COLO668 (cell line): ENCODE data around the gene SYNJ2BP.
A peak's percentile ranks its signal among the peaks of the same experiment; 100 is the strongest.
"Not testable (repeated sequence)": the region's sequence is repeated elsewhere in the genome, so short reads cannot be mapped to it uniquely, and the experiment has no call there.

Experiments used
- DNase-seq: peaks from one replicate; lab custom pipeline; 2025; ENCODE audit not compliant: unreplicated experiment; lab: John Stamatoyannopoulos, UW

The SYNJ2BP gene, protein sequence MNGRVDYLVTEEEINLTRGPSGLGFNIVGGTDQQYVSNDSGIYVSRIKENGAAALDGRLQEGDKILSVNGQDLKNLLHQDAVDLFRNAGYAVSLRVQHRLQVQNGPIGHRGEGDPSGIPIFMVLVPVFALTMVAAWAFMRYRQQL

DNA sequence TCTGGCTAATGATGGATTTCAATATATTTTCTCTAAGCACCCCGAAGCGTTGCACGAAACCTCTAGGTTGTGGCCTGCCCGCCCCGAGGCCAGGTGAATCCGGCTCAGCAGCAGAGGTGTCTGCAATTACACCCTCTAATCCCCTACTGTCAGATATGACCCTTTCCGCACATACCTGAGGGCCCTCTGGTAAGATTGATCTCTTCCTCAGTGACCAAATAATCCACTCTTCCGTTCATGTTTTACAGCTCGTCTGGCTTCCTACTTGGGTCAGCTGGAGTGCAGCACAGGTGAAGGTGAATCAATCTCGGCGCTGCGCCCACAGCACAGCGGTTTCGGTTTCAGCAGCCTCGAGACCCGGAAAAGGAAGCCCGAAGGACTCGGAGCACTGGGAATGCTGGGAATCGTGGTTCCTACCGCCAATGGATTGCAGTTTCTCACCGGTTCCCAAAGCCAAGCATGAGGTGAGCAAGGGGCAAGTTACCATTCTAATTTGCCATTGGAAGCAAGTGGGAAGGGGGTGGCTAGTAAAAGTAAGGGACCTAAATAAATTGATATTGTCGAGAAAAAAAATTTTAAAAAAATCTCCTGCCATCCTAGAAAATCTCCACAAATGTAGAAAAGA lies at the start of gene SYNJ2BP:
SYNJ2BP (minus strand) TSS at position 366 of the 625 bp plus-strand sequence; CDS start at position 239, 127 bp downstream.
- peak; percentile 92 for DNase-seq

DNA sequence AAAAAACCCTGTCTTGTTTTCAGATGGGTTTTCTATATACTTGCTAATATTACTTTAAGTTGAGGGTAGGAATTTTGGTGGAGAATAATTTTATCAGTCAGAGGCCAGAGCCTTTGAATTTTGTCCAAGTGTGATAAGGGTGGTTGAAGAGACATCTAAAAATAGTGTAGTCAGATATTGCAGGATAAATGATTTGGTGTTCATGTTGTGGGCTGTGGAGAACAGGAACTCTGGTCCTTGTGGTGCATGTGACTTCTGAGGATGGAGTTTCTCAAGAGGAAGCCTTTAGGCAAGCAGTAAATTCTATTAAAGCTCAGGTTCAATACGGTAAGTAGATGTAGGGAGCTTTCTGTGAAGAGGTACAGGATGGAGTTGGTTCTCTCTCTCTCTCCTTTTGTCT lies 37.8 kb upstream of the SYNJ2BP start:
- no peak for DNase-seq

DNA sequence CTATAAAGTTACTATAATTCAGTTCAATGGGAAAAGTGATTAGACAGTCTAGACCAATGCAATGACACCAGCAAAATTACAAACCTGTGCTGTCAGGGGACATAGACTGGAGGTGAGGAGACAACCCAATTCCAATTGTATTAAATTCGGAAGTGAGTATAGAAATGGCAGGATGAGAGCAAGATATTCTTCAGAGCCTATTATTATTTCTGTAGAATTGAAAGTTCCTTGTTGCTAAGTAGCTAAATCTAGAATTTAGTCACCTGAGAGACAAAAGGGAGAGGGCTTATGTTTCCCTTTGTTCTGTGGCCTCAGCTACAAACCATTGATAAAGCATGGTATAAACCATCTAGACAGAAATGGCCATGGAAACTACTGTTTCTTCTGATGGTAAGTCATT lies 35.0 kb upstream of the SYNJ2BP start, which contains the start of gene ADAM21:
ADAM21 (plus strand) TSS at position 301 of the 400 bp plus-strand sequence. CDS start 5,326 bp downstream, outside the sequence.
- no peak for DNase-seq

DNA sequence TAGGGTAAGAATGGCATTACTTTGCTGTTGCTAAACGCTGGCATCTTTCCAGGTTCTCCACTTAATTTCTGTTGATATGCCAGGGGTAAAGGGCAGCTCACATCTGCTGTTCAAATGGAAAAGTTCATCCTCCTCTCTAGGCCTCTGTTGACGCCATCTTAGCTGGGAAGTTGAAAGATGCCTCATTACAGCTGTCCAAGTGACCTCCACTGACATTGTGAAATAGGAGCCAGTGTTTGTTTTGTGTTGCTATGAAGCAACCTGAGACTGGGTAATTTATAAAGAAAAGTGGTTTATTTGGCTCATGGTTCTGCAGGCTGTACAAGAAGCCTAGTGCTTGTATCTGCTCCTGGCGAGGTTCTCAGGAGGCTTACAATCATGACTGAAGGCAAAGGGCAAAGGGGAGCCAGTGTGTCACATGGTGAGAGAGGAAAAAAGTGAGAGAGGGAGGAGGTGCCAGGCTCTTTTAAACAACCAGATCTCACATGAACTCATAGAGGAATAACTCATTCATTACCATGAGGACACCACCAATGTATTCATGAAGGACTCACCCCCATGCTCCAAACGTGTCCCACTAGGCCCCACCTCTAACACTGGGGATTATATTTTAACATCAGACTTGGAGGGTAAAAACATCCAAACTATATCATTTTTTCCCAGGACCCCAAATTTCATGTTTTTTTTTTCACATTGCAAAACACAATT lies 31.9 kb upstream of the SYNJ2BP start:
- DNase-seq: peak; percentile 63

DNA sequence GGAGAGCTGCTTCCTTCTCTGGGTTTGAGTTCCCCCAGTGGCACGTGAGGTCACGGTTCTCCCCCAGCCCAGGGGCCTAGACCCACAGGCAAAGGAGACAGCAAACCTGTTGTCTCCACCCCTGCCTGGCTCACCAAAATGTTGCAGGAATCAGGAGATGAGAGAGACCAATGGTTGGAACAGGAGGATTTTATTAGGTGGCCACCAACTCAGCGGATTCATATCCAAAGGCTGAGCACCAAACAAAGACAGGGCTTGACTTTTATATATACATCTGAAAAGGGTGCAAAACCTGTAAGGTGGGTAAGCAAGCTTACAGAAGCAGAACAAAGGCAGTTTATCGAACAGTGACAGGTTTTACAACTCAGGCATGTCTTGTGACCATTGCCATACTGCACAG lies 25.9 kb upstream of the SYNJ2BP start:
- no peak for DNase-seq

DNA sequence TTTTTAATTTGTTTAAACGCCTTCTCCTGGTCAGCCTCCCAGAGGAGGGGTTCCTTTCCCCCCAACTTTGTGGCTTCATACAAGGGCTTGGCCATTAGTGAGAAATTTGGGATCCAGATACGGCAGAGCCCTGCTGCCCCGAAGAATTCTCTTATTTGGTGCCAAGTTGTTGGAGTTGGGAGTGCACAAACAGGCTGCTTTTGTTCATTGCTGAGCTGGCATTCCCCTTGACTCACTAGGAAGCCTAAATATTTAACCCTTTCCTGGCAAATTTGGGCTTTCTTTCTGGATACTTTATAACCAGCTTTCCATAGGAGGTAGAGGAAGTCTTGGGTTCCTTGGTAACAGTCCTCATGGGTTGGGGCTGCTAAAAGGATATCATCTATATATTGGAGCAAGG lies 24.8 kb upstream of the SYNJ2BP start:
- DNase-seq: no peak

DNA sequence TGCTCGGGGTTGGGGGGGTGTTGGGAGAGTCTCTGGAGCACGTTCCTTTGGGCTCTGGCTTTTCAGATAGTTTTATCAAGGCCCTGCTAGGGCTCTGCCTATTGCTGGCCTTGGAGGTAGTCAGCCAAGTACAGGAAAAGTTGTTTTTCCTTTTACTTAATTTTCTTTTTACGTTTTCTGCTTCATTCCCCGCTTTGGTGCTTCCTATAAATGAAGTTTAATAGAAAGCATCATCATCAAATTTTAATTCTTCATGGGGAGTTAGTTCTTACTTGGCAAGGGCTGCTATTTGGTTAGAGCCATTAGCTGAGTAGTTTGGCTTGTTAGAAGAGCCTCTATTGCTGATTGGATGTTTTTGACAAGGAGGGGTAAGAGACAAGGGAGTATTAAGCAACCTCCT lies 20.0 kb upstream of the SYNJ2BP start:
- DNase-seq: no peak

DNA sequence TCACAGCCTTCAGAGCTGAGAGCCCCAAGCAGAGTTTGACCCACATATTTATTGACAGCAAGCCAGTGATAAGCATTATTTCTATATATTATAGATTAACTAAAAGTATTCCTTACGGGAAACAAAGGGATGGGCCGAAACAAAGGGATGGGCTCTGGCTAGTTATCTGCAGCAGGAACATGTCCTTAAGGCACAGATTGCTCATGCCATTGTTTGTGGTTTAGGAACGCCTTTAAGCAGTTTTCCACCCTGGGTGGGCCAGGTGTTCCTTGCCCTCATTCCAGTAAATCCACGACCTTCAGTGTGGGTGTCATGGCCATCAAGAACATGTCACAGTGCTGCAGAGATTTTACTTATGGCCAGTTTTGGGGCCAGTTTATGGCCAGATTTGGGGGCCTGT lies 9.7 kb upstream of the SYNJ2BP start:
- DNase-seq: not testable (repeated sequence)

DNA sequence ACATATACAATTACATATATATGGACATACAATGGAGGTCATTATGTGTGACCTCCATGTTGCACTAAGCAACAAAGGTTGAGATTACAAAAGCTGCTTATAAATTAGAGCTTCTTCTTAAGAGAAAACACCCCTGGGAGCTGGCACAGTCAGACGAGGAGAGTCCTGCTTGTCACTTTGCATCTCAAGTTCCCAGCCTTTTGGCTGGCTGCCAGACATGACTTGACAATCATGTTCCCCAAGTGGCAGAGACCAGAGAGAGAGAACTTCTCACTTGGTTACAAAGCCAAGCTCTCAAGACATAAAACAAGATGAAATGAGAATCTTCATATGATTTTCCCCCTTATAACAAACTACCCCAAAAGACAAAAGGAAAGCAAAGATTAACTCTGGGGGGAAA lies 8.5 kb upstream of the SYNJ2BP start:
- DNase-seq: peak; percentile 38

DNA sequence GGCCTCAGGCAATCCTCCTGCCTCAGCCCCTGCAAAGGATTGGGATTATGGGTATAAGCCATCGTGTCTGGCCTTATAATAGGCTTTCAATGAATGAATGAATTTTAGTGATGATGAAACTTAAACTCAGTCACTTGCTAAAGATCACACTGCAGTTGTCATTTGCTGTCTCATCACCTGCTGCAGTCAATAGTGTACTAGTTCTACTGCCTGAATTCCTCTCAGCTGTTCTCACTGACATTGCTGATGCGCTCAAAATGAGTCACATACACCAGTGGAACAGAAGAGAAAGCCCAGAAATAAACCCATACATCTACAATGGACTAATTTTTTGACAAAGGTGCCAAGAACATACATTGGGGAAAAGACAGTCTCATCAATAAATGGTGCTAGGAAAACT lies 5.6 kb upstream of the SYNJ2BP start:
- no peak for DNase-seq

DNA sequence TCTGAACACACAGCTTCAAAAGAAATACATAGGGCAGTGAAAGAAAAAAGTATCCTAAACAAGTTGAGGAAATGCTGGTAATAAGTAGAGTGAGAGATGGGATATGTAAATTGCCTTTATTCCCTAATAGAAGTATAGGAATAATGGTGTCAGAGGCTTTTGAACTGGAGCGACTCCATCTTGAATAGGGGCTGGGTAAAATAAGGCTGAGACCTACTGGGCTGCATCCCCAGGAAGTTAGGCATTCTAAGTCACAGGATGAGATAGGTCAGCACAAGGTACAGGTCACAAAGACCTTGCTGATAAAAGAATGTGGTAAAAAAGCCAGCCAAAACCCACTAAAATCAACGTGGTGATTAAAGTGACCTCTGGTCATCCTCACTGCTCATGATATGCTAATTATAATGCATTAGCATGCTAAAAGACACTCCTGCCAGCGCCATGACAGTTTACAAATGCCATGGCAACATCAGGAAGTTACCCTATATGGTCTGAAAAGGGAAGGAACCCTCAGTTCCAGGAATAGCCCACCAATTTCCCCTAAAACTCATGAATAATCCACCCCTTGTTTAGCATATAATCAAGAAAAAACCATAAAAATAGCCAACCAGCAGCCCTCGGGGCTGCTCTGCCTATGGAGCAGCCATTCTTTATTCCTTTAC lies 2.5 kb upstream of the SYNJ2BP start:
- DNase-seq: not testable (repeated sequence)

DNA sequence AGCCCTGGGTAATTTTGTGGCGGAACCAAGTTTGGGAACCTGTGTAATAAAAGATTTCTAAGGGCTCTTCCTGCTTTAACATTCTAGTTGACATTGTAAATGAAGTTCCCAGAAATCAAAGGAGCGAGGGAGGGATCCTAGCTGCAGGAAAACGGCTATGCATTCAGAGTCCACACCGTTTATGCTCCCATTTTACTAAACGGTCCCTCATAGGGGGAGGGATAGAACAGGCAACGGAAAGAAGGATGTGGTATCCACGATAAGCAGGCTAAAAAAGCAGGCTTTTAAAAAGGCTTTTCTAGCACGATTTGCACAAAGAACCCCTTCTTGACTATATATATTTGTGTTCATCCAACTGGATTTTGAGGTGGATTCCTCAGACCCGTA lies 559 bp downstream of the SYNJ2BP start:
- peak; percentile 38 for DNase-seq

DNA sequence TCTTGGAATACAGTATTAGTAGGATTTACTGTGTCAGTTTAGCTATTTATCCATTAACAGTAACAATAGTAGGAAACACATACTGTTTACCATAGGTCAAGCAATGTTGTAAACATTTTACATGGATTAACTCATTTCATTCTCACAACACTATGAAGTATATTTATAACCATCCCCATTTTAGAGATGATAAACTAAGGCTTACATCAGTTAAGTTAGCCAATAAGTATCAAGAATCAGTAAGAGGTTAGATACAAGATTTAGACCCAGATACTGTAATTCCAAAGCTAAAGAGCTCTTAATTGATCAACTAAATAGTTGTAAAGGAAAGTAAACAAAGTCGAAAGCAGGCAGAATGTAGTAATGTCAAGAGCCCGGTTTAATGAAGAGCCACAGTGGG lies 1.1 kb downstream of the SYNJ2BP start:
- no peak for DNase-seq

DNA sequence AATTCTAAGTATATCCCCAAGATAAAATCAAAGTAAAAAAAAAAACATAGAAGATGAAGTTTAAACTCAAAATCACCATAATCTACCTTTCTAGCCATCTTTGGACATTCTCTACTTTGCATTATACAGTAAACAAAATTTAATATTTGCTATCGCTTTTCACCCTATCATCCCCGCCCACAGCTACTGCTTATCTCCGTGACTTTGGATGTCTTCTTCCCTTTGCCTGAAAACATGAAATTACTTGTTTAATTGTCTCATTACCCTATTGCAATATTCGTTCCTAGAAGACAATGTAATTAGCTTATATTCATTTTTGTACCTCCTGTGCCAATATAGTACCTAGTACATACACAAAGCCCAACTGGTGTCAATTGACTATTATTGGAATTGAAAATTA lies 9.3 kb downstream of the SYNJ2BP start:
- no peak for DNase-seq

DNA sequence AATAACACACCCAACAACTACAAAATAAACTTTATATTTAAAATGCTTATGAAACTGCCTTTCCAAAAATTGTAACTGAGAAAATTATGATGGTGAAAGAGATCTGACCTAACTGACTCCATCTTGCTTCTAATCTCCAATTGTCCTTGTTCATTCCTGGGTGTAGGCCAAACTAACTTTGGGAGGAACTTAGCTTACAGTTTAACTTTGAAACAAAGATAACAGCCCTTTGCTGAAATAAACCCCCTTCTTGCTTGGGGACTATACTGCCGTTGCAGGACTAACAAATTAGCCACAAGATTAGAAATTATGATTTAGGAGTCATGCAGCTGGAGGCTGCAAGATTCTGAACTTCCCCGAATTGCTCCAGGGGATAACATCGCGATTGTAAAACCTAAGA lies 10.7 kb downstream of the SYNJ2BP start:
- DNase-seq: not testable (repeated sequence)

DNA sequence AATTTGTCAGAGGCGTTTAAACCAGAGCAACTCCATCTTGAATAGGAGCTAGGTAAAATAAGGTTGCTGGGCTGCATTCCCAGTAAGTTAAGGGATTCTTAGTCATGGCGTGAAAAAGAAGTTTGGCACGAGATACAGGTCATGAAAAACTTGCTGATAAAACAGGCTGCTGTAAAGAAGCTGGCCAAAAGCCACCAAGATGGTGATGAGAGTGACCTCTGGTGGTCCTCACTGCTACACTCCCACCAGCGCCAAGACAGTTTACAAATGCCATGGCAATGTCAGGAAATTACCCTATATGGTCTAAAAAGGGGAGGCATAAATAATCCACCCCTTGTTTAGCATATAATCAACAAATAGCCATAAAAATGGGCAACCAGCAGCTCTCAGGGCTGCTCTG lies 13.6 kb downstream of the SYNJ2BP start:
- DNase-seq: not testable (repeated sequence)

DNA sequence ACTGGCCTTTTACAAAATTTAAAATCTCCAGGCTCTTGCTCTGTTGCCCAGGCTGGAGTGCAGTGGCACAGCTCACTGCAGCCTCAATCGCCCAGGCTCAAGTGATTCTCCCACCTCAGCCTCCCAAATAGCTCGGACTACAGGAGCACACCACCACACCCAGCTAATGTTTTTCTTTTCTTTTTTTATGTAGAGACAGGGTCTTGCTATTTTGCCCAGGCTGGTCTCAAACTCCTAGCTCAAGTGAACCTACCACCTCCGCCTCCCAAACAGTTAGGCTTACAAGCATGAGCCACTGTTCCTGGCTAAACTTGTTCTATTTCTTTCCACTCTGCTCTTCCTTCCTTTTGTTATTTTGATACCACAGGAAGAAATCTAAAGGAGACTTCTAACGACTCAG lies 15.2 kb downstream of the SYNJ2BP start:
- DNase-seq: no peak

DNA sequence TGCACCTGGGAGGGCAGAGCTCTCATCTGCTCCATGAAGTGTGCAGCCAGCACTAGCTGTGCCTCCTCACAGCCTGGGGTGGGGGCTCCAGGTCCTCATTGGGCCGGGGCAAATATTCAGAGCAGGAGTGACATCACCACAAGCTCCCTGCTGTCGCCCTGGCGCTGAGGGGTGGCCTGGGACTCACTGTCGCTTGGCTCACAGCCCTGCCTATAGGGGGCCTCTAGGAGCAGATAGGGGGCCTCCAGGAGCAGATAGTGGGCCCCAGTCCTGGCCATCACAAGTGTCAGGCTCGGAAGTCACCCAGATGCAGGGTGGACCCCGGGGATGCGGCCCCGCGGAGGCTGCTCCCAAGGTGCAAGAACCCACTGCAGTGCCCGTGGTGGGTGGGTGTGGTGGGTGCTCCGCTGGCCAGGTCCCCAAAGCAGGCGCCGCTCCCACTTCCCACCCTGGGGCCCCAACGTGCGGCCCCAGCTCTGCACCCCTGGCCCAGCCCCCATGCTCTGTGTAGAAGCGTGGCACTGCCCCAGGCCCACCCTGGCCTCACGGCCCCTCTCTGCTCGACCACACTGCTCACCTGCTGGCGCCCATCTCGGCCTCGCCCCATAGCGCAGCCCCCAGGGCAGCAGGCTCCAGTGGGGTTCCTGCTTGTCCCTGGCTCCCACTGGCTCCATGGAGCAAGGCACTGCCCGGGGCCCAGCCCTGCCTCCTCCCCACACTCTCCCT lies 18.0 kb downstream of the SYNJ2BP start:
- no peak for DNase-seq

DNA sequence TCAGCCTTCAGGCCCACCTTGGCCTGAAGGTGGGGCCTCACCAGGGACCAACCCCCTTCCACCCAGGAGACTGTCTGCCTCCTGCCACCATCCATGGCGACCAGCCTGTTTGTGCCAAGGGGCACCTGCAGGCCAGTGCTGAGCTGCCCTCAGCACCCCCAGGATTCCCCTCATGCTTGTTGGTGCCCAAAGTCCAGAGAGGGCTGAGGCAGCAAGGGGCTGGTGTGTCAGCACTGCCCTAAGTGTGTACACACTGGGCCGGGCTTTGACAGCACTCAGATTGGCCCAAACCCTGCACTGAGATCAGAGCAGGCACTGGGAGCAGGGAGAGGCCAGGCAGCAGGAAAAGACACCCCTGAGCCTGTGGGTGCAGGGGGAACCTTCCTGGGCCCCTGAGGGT lies 18.6 kb downstream of the SYNJ2BP start:
- DNase-seq: no peak

DNA sequence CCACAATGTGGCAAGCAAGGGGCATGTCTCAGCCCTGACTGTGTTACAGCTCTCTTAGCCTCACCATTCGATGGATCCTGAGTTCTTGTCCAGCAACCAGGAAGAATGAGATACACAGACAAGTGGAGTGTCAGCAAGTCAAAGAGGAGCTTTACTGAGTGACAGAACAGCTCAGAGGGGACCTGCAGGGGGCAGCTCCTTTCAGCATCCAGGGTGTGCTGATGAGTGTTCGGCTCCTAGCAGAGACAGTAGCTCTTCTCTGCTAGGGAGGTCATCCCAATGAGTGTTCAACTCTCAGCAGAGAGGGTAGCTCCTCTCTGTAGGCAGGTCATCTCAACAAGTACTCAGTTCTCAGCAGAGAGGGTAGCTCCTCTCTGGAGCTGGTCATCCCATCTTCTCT lies 19.1 kb downstream of the SYNJ2BP start:
- DNase-seq: no peak

DNA sequence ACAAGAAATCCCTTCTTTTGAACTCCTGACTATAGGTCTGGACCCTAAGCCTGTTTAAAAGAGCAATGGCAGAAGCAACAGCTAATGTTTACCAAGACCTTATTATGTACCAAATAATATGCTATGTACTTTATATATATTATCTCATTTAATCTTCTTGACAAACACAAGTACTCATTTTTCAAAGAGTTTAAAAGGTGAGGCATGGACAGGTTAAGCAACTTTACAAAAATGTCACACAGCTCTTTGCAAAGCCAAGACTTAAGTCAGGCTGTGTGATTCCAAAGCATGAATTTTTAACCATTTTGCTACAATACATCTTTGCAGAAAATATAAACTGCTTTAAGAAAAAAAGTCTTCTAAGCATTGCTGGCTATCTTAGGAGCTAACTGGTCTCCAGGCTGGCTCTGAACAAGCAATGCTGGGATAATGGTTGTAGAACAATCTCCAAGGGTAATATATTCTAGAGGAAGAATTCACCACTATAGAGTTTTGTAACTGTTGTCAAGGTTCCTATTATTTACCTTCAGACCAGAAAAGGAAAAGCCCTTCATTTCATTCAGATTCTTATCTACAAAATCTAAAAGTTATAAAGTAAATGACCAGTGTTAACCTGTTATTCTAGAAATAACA lies 22.1 kb downstream of the SYNJ2BP start:
- DNase-seq: no peak
